GM10248 (cell line): ENCODE data around the gene LTN1.

Experiments
- CTCF ChIA-PET: fragments of 300-600 bp; sonication (Branson Sonifier 250); formaldehyde crosslinking; extraction: SDS; loops from one replicate; lab custom pipeline; 2021; ENCODE audit warnings: antibody characterized with exemption; lab: Yijun Ruan, JAX
- POLR2A ChIA-PET: fragments of 350-650 bp; sonication (Branson Sonifier 250); formaldehyde crosslinking; extraction: SDS; loops from one replicate; lab custom pipeline; 2020; ENCODE audit warnings: antibody characterized with exemption; lab: Yijun Ruan, JAX
- DNase-seq: peaks from one replicate; pipeline ENCODE4 v3.0.0; 2012; ENCODE audit errors: extremely low spot score
- CTCF ChIP-seq: IDR thresholded peaks from 2 replicates; pipeline ENCODE4 v1.5.1; 2012; ENCODE audit warnings: mild to moderate bottlenecking, low read depth; ENCODE audit errors: extremely low read depth, missing control alignments, control extremely low read depth

The LTN1 gene

GRCh38 chr21:28922368-28922767, 70.3 kb downstream of the LTN1 start:
- ChIA-PET CTCF (interaction anchor here (1.9 kb wide), 1 partner anchor 9 kb away, joined by 7 read pairs; no protein-coding TSS in a partner anchor), POLR2A (no interaction called here)
- DNase-seq = no peak
- TF ChIP-seq CTCF = no peak

GRCh38 chr21:28916150-28916893, 76.4 kb downstream of the LTN1 start:
- no peak for DNase-seq
- ChIA-PET CTCF (interaction anchor here (0.8 to 1.7 kb wide), 5 partner anchors 9 to 26 kb away, joined by 3 to 4 read pairs (median 3); no protein-coding TSS in a partner anchor), POLR2A (no interaction called here)
- TF ChIP-seq CTCF = no peak

- DNase-seq = no peak
- ChIA-PET CTCF (interaction anchor here (0.8 to 1.6 kb wide), 3 partner anchors 13 to 95 kb away, joined by 3 to 4 read pairs (median 3); no protein-coding TSS in a partner anchor), POLR2A (no interaction called here)
- no peak for TF ChIP-seq CTCF
Measured at GRCh38 chr21:28913071-28913470, 79.6 kb downstream of the LTN1 start.

GRCh38 chr21:28910280-28910887, 82.3 kb downstream of the LTN1 start:
- DNase-seq = no peak
- ChIA-PET POLR2A (no interaction called here), CTCF (interaction anchor here (1.2 to 2.1 kb wide), 3 partner anchors 9 to 13 kb away, joined by 4 to 8 read pairs (median 4); no protein-coding TSS in a partner anchor)
- no peak for TF ChIP-seq CTCF

- no peak for TF ChIP-seq CTCF
- no peak for DNase-seq
- CTCF ChIA-PET = interaction anchor here (1.0 to 1.3 kb wide), 2 partner anchors 13 to 24 kb away, joined by 3 read pairs; no protein-coding TSS in a partner anchor
- POLR2A ChIA-PET = no interaction called here
Measured at GRCh38 chr21:28908351-28908750, 84.3 kb downstream of the LTN1 start.

- ChIA-PET POLR2A (no interaction called here), CTCF (interaction anchor here (1.0 kb wide), 1 partner anchor 9 kb away, joined by 3 read pairs; no protein-coding TSS in a partner anchor)
- no peak for DNase-seq
- no peak for TF ChIP-seq CTCF
Measured at GRCh38 chr21:28906841-28907240, 85.8 kb downstream of the LTN1 start.
